ENCODE measurements around the gene MYOD1. TPM values are rescaled to one million over a fixed set of nuclear protein-coding genes. Genes with fewer than 3 reads are reported as not detected.

The MYOD1 gene
- total RNA-seq, 1 experiment from 2014 or later = not detected

GRCh38 chr11:17736930-17737817 is 17.8 kb downstream of the MYOD1 start:
- ATAC-seq = no peak
- H2AFZ ChIP-seq (ENCODE audit: low read depth, low read length, poor library complexity, severe bottlenecking) = no peak overlapping the region
- DNase-seq (ENCODE audit: low read depth, low spot score) = no peak
- no TSS peak for BruUV-seq (replicated peaks)
- H3K4me2 ChIP-seq (ENCODE audit: low read length) = no peak overlapping the region
- H3K36me3 ChIP-seq (ENCODE audit: control insufficient read depth in 1 of 2, insufficient read depth in 2 of 2, low read length in 2 of 2) = no peaks in the 10 kb centered on the region
- H3K9me3 ChIP-seq (ENCODE audit: control insufficient read depth in 1 of 2, insufficient read depth in 1 of 2, low read depth in 1 of 2, low read length in 2 of 2) = no peaks in the 10 kb centered on the region
- H3K4me1 ChIP-seq (ENCODE audit: control insufficient read depth in 1 of 2, insufficient read depth in 2 of 2, low read length in 2 of 2) = no peaks in the 10 kb centered on the region
- POLR2A ChIA-PET = no interaction called here
- no peaks in the 10 kb centered on the region for H3K9me2 ChIP-seq (ENCODE audit: insufficient read depth)
- H3K79me2 ChIP-seq (ENCODE audit: insufficient read depth, low read length) = no peaks in the 10 kb centered on the region
- TF ChIP-seq ZNF274 (IDR thresholded peaks at IDR 0.05; ENCODE audit: low read depth, low read length) = no peak
- TF ChIP-seq ELF1 (IDR thresholded peaks at IDR 0.05; ENCODE audit: borderline replicate concordance, low read depth) = no peak
- no peak for TF ChIP-seq EZH2 (IDR thresholded peaks at IDR 0.05)
- TF ChIP-seq YY1 (IDR thresholded peaks at IDR 0.05; ENCODE audit: extremely low read depth, insufficient replicate concordance, low read depth, low read length) = no peak
- TF ChIP-seq POLR2A (IDR thresholded peaks at IDR 0.05; ENCODE audit: borderline replicate concordance, extremely low read depth, insufficient read depth, insufficient read length) = no peak
- no peak for TF ChIP-seq POLR2AphosphoS5 (IDR thresholded peaks at IDR 0.05; ENCODE audit: low read depth, low read length)
- no peak for TF ChIP-seq TCF7L2 (IDR thresholded peaks at IDR 0.05; ENCODE audit: borderline replicate concordance, extremely low read depth, insufficient read depth, insufficient read length)
- TF ChIP-seq SP1 (IDR thresholded peaks at IDR 0.05; ENCODE audit: low read depth) = no peak
- no peak for TF ChIP-seq EGR1 (IDR thresholded peaks at IDR 0.05; ENCODE audit: low read depth)
- TF ChIP-seq ZBTB33 (IDR thresholded peaks at IDR 0.05; ENCODE audit: extremely low read depth, insufficient replicate concordance, low read length) = no peak
- TF ChIP-seq, protein P1, sequence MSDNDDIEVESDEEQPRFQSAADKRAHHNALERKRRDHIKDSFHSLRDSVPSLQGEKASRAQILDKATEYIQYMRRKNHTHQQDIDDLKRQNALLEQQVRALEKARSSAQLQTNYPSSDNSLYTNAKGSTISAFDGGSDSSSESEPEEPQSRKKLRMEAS (IDR thresholded peaks at IDR 0.05) = no peak
- no peak for TF ChIP-seq SRF (IDR thresholded peaks at IDR 0.05; ENCODE audit: low read depth)
- TF ChIP-seq, protein P2, sequence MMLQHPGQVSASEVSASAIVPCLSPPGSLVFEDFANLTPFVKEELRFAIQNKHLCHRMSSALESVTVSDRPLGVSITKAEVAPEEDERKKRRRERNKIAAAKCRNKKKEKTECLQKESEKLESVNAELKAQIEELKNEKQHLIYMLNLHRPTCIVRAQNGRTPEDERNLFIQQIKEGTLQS (IDR thresholded peaks at IDR 0.05) = no peak
- TF ChIP-seq SIN3A (IDR thresholded peaks at IDR 0.05; ENCODE audit: low read depth) = no peak
- TF ChIP-seq CTCF (IDR thresholded peaks at IDR 0.05 in 2 of 3, conservative IDR thresholded peaks at IDR 0.05 in 1 of 3; ENCODE audit: borderline replicate concordance in 1 of 3, insufficient read depth in 1 of 3, low read depth in 2 of 3, low read length in 2 of 3) = no peak
- no peak for TF ChIP-seq CEBPB (IDR thresholded peaks at IDR 0.05; ENCODE audit: low read depth)
- no peak overlapping the region for H3K4me3 ChIP-seq (replicated peaks in 1 of 2; ENCODE audit: low read depth in 1 of 2, low read length in 2 of 2)
- H3K27me3 ChIP-seq (ENCODE audit: insufficient read depth, low read length) = no peaks in the 10 kb centered on the region
- no peak overlapping the region for H3K9ac ChIP-seq (ENCODE audit: low read length)
- intact Hi-C loops (cut with micrococcal nuclease) = no loop called here
- no peak overlapping the region for H3K27ac ChIP-seq (ENCODE audit: low read depth, low read length)
- CTCF ChIA-PET = no interaction called here
- RAD21 ChIA-PET (ENCODE audit: low non-redundant PET in 1 of 2, low total read pairs in 2 of 2, uncharacterized antibody in 2 of 2, unreplicated experiment in 2 of 2) = no interaction called here
- H4K20me1 ChIP-seq (ENCODE audit: insufficient read depth) = no peaks in the 10 kb centered on the region
